ENCODE measurements around the gene MRPL10. TPM values are rescaled to one million over a fixed set of nuclear protein-coding genes. Genes with fewer than 3 reads are reported as not detected.
A peak's percentile ranks its signal among the peaks of the same experiment; 100 is the strongest.

The MRPL10 gene
- total and polyA plus RNA-seq, 2 experiments from 2014 or later, result 50.2 to 74.7 TPM

DNA sequence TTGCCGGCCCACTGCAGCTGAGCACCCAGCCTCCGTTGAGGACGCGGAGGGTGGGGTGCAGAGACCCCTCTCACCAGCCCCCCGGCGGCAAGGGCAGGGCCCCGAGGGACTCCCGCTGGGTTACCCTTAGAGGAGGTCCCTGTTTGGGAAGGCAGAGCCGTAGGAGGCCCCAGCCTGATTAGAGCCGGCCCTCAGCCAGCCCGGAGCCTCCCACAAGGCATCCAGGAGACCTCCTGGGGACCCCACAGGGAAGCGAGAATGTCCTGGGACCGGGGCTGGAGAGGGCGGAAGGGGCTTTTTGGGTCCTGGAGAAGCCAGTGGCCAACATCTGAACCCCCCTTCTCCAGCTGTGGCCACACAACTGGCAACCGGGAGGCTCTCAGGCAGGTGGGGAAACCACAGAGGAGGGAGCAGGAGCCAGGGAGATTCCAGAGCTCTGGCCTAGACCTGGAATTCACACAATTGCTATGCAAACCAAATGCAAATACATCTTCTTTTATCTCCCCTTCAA lies 41.4 kb upstream of the MRPL10 start:
- H3K4me1 ChIP-seq (ENCODE audit: insufficient read depth), result peaks cover 47% of the 10 kb centered on the region
- H3F3A ChIP-seq (replicated peaks; ENCODE audit: low read depth), result peaks cover 6% of the 10 kb centered on the region; the same call in 1 of the 2 replicates
- no peak overlapping the region for H3K27ac ChIP-seq (ENCODE audit: low read depth)
- H3K79me2 ChIP-seq (replicated peaks; ENCODE audit: insufficient read depth), result no peaks in the 10 kb centered on the region
- Mint-ChIP-seq H3K4me1 (peaks cover 57% of the 10 kb centered on the region), H3K4me3 (peak overlapping the region; percentile 64), H3K9me3 (no peaks in the 10 kb centered on the region), H3K36me3 (ENCODE audit: low read depth) (no peaks in the 10 kb centered on the region), H3K27me3 (ENCODE audit: insufficient read depth, low read depth, poor library complexity) (peaks cover 53% of the 10 kb centered on the region), H3K27ac (no peak overlapping the region)
- H3K36me3 ChIP-seq (ENCODE audit: insufficient read depth), result no peaks in the 10 kb centered on the region
- peak overlapping the region; percentile 98 for H2AFZ ChIP-seq
- ATAC-seq (peak; percentile 70), DNase-seq (ENCODE audit: low spot score) (peak; percentile 76)
- peaks cover 71% of the 10 kb centered on the region for H3K27me3 ChIP-seq (ENCODE audit: insufficient read depth)
- H4K20me1 ChIP-seq (replicated peaks; ENCODE audit: insufficient read depth), result peaks cover 5% of the 10 kb centered on the region; the same call in 1 of the 2 replicates
- H3K4me3 ChIP-seq, result peak overlapping the region; percentile 75
- TF ChIP-seq JUNB (IDR thresholded peaks at IDR 0.05; ENCODE audit: unreplicated experiment), result no peak
- TF ChIP-seq POLR2AphosphoS5 (IDR thresholded peaks at IDR 0.05; ENCODE audit: low read depth), result 0 out of 2 replicates have a peak, but pooled peaks have one; percentile 20
- peak overlapping the region; percentile 95 for H3K4me2 ChIP-seq
- no peaks in the 10 kb centered on the region for H3K9me2 ChIP-seq (ENCODE audit: insufficient read depth)

DNA sequence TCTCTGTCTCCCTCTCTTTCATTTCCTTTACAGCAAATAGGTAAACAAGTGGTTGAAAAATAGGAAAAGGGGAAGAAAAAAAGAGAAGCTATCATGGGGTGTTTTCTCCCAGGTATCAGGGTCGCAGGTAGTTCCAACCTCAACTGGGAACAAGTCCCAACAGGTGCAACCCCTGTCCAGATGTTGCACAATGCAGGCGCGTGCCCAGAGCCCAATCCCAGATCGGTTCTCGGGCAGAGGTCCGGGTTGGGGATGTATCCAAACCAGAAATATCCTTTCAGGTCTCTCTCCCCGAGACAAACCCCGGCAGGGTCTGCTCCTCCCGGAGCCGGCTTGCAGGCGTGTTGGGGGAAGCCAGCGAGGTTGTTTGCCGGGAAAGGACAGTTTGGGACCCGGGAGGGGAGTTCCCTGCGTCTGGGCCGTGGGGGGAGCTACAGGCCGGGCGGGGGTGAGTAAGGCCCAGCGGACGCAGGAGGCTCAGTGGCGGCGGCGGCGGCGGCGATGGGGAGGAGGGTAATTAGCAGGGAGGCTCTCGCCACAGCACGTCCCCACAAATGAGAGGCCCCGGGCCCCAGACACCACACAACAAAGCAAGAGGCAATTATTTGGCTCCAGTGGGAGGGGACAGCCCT lies 40.8 kb upstream of the MRPL10 start:
- no peaks in the 10 kb centered on the region for H3K36me3 ChIP-seq (ENCODE audit: insufficient read depth)
- no peaks in the 10 kb centered on the region for H3K9me3 Mint-ChIP-seq
- H3K9me2 ChIP-seq (ENCODE audit: insufficient read depth), result no peaks in the 10 kb centered on the region
- H3K79me2 ChIP-seq (replicated peaks; ENCODE audit: insufficient read depth), result no peaks in the 10 kb centered on the region
- H3K36me3 Mint-ChIP-seq (ENCODE audit: low read depth), result no peaks in the 10 kb centered on the region
- peaks cover 47% of the 10 kb centered on the region for H3K4me1 ChIP-seq (ENCODE audit: insufficient read depth)
- H3K27ac Mint-ChIP-seq, result no peak overlapping the region
- H3K4me1 Mint-ChIP-seq, result peaks cover 53% of the 10 kb centered on the region
- H3K4me3 ChIP-seq, result peak overlapping the region; percentile 75
- DNase-seq (ENCODE audit: low spot score), result peak; percentile 70
- H3K27me3 Mint-ChIP-seq (ENCODE audit: insufficient read depth, low read depth, poor library complexity), result peaks cover 55% of the 10 kb centered on the region
- peak overlapping the region; percentile 95 for H3K4me2 ChIP-seq
- peaks cover 5% of the 10 kb centered on the region; the same call in 1 of the 2 replicates for H4K20me1 ChIP-seq (replicated peaks; ENCODE audit: insufficient read depth)
- peak; percentile 69 for ATAC-seq
- H3K27me3 ChIP-seq (ENCODE audit: insufficient read depth), result peaks cover 71% of the 10 kb centered on the region
- peaks cover 6% of the 10 kb centered on the region; the same call in 1 of the 2 replicates for H3F3A ChIP-seq (replicated peaks; ENCODE audit: low read depth)
- peak overlapping the region; percentile 98 for H2AFZ ChIP-seq
- peak overlapping the region; percentile 64 for H3K4me3 Mint-ChIP-seq
- H3K27ac ChIP-seq (ENCODE audit: low read depth), result no peak overlapping the region
- TF ChIP-seq, protein P1, sequence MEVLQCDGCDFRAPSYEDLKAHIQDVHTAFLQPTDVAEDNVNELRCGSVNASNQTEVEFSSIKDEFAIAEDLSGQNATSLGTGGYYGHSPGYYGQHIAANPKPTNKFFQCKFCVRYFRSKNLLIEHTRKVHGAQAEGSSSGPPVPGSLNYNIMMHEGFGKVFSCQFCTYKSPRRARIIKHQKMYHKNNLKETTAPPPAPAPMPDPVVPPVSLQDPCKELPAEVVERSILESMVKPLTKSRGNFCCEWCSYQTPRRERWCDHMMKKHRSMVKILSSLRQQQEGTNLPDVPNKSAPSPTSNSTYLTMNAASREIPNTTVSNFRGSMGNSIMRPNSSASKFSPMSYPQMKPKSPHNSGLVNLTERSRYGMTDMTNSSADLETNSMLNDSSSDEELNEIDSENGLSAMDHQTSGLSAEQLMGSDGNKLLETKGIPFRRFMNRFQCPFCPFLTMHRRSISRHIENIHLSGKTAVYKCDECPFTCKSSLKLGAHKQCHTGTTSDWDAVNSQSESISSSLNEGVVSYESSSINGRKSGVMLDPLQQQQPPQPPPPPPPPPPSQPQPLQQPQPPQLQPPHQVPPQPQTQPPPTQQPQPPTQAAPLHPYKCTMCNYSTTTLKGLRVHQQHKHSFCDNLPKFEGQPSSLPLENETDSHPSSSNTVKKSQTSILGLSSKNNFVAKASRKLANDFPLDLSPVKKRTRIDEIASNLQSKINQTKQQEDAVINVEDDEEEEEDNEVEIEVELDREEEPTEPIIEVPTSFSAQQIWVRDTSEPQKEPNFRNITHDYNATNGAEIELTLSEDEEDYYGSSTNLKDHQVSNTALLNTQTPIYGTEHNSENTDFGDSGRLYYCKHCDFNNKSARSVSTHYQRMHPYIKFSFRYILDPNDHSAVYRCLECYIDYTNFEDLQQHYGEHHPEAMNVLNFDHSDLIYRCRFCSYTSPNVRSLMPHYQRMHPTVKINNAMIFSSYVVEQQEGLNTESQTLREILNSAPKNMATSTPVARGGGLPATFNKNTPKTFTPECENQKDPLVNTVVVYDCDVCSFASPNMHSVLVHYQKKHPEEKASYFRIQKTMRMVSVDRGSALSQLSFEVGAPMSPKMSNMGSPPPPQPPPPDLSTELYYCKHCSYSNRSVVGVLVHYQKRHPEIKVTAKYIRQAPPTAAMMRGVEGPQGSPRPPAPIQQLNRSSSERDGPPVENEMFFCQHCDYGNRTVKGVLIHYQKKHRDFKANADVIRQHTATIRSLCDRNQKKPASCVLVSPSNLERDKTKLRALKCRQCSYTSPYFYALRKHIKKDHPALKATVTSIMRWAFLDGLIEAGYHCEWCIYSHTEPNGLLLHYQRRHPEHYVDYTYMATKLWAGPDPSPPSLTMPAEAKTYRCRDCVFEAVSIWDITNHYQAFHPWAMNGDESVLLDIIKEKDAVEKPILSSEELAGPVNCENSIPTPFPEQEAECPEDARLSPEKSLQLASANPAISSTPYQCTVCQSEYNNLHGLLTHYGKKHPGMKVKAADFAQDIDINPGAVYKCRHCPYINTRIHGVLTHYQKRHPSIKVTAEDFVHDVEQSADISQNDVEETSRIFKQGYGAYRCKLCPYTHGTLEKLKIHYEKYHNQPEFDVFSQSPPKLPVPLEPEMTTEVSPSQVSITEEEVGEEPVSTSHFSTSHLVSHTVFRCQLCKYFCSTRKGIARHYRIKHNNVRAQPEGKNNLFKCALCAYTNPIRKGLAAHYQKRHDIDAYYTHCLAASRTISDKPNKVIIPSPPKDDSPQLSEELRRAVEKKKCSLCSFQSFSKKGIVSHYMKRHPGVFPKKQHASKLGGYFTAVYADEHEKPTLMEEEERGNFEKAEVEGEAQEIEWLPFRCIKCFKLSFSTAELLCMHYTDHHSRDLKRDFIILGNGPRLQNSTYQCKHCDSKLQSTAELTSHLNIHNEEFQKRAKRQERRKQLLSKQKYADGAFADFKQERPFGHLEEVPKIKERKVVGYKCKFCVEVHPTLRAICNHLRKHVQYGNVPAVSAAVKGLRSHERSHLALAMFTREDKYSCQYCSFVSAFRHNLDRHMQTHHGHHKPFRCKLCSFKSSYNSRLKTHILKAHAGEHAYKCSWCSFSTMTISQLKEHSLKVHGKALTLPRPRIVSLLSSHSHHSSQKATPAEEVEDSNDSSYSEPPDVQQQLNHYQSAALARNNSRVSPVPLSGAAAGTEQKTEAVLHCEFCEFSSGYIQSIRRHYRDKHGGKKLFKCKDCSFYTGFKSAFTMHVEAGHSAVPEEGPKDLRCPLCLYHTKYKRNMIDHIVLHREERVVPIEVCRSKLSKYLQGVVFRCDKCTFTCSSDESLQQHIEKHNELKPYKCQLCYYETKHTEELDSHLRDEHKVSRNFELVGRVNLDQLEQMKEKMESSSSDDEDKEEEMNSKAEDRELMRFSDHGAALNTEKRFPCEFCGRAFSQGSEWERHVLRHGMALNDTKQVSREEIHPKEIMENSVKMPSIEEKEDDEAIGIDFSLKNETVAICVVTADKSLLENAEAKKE (CRISPR knock-in tag; IDR thresholded peaks at IDR 0.05), result no peak
- TF ChIP-seq STAT1 (IDR thresholded peaks at IDR 0.05; ENCODE audit: unreplicated experiment) (no peak), EZH2phosphoT487 (IDR thresholded peaks at IDR 0.05; ENCODE audit: unreplicated experiment) (no peak), POLR2AphosphoS5 (IDR thresholded peaks at IDR 0.05; ENCODE audit: low read depth) (no peak), EZH2 (IDR thresholded peaks at IDR 0.05; ENCODE audit: low read depth, unreplicated experiment) (no peak), ZNF114 (CRISPR knock-in tag; IDR thresholded peaks at IDR 0.05) (no peak), NANOG (IDR thresholded peaks at IDR 0.05; ENCODE audit: borderline replicate concordance) (no peak)
- TF ChIP-seq, protein P2, sequence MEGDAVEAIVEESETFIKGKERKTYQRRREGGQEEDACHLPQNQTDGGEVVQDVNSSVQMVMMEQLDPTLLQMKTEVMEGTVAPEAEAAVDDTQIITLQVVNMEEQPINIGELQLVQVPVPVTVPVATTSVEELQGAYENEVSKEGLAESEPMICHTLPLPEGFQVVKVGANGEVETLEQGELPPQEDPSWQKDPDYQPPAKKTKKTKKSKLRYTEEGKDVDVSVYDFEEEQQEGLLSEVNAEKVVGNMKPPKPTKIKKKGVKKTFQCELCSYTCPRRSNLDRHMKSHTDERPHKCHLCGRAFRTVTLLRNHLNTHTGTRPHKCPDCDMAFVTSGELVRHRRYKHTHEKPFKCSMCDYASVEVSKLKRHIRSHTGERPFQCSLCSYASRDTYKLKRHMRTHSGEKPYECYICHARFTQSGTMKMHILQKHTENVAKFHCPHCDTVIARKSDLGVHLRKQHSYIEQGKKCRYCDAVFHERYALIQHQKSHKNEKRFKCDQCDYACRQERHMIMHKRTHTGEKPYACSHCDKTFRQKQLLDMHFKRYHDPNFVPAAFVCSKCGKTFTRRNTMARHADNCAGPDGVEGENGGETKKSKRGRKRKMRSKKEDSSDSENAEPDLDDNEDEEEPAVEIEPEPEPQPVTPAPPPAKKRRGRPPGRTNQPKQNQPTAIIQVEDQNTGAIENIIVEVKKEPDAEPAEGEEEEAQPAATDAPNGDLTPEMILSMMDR (conservative IDR thresholded peaks at IDR 0.05; ENCODE audit: low read depth in 2 of 2), result no peak
- TF ChIP-seq, protein P3, sequence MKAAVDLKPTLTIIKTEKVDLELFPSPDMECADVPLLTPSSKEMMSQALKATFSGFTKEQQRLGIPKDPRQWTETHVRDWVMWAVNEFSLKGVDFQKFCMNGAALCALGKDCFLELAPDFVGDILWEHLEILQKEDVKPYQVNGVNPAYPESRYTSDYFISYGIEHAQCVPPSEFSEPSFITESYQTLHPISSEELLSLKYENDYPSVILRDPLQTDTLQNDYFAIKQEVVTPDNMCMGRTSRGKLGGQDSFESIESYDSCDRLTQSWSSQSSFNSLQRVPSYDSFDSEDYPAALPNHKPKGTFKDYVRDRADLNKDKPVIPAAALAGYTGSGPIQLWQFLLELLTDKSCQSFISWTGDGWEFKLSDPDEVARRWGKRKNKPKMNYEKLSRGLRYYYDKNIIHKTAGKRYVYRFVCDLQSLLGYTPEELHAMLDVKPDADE (IDR thresholded peaks at IDR 0.05), result no peak

Data from GM23338 (cell line).